ENCODE data around the gene REXO2. TPM values are rescaled to one million over a fixed set of nuclear protein-coding genes. Genes with fewer than 3 reads are reported as not detected.

Gene REXO2
- total and polyA plus RNA-seq, 2 of the 13 experiments (the other 11 are each of a cell fraction or from before 2014, with no cell fraction given): 95.6 to 104 TPM

GRCh38 chr11:114441921-114442320, 2.7 kb downstream of the REXO2 start:
- intact Hi-C loops (cut with micrococcal nuclease; ENCODE audit: unreplicated experiment) (no loop called here), in situ Hi-C loops (cut with HindIII; ENCODE audit: extremely low pct_ligation_motif_present, low pct_unique_long_range_greater_than_20kb) (no loop called here)
- Histone ChIP-seq H3K27ac (ENCODE audit: extremely low read length, insufficient read depth, low read length) (no peak overlapping the region), H3K27me3 (ENCODE audit: control insufficient read depth in 1 of 2, insufficient read depth in 2 of 2, low read length in 2 of 2) (no peaks in the 10 kb centered on the region; a peak in 1 of 5 replicates), H3K9ac (ENCODE audit: insufficient read depth, low read depth, low read length) (no peak overlapping the region), H3K4me3 (replicated peaks in 1 of 3; ENCODE audit: insufficient read depth in 1 of 3, low read depth in 2 of 3, low read length in 3 of 3) (no peak overlapping the region), H4K20me1 (ENCODE audit: insufficient read depth, low read length) (0 out of 2 replicates have a peak, but pooled peaks cover 7% of the 10 kb centered on the region), H3K4me1 (ENCODE audit: insufficient read depth, low read length) (peaks cover 33% of the 10 kb centered on the region), H3K9me3 (ENCODE audit: low read length) (no peaks in the 10 kb centered on the region), H3K36me3 (replicated peaks in 1 of 2; ENCODE audit: control insufficient read depth in 1 of 2, insufficient read depth in 2 of 2, low read length in 2 of 2) (peaks cover 6 to 9% of the 10 kb centered on the region in 2 experiments; a peak in 3 of 5 replicates), H3K4me2 (ENCODE audit: low read depth, low read length) (no peak overlapping the region), H2AFZ (ENCODE audit: low read length) (no peak overlapping the region), H3K79me2 (ENCODE audit: insufficient read depth, low read length) (peaks cover 48% of the 10 kb centered on the region)
- DNase-seq (ENCODE audit: low spot score) (no peak), FAIRE-seq (no peak), ATAC-seq (no peak)
- no peak for TF ChIP-seq ZFY (CRISPR knock-in tag; IDR thresholded peaks at IDR 0.05)
- no peak for TF ChIP-seq IKZF4 (CRISPR knock-in tag; IDR thresholded peaks at IDR 0.05; ENCODE audit: borderline replicate concordance, low read depth, not compliant biosample characterization)
- no peak for TF ChIP-seq NCOA5 (CRISPR knock-in tag; IDR thresholded peaks at IDR 0.05)
- TF ChIP-seq ATF6 (CRISPR knock-in tag; conservative IDR thresholded peaks at IDR 0.05): no peak
- TF ChIP-seq ZHX1 (CRISPR knock-in tag; IDR thresholded peaks at IDR 0.05; ENCODE audit: low read depth): no peak
- TF ChIP-seq GABPA (IDR thresholded peaks at IDR 0.05; ENCODE audit: low read depth, low read length): no peak
- no peak for TF ChIP-seq GABPA (CRISPR knock-in tag; IDR thresholded peaks at IDR 0.05; ENCODE audit: low read depth)
- TF ChIP-seq RCOR2 (CRISPR knock-in tag; IDR thresholded peaks at IDR 0.05): no peak
- no peak for TF ChIP-seq GPBP1L1 (CRISPR knock-in tag; IDR thresholded peaks at IDR 0.05)
- TF ChIP-seq ZNF766 (CRISPR knock-in tag; IDR thresholded peaks at IDR 0.05; ENCODE audit: borderline replicate concordance): no peak
- no peak for TF ChIP-seq HNF1A (IDR thresholded peaks at IDR 0.05; ENCODE audit: low read depth)
- TF ChIP-seq HNF1A (CRISPR knock-in tag; IDR thresholded peaks at IDR 0.05; ENCODE audit: borderline replicate concordance): no peak
- no peak for TF ChIP-seq REPIN1 (CRISPR knock-in tag; IDR thresholded peaks at IDR 0.05; ENCODE audit: borderline replicate concordance, low read depth)
- ChIA-PET CTCF (ENCODE audit: low intra/inter-chr PET ratio, low total read pairs) (no interaction called here), POLR2A (no interaction called here)
- 96% methylated on average over 2 of the region's 2 CpGs for WGBS (ENCODE audit: low lambda C conversion rate)
- BruUV-seq (replicated peaks): no TSS peak

Data from HepG2 (cell line).